ENCODE data around the gene COPG1.
"Not testable (repeated sequence)": the region's sequence is repeated elsewhere in the genome, so short reads cannot be mapped to it uniquely, and the experiment has no call there.

Gene COPG1, protein sequence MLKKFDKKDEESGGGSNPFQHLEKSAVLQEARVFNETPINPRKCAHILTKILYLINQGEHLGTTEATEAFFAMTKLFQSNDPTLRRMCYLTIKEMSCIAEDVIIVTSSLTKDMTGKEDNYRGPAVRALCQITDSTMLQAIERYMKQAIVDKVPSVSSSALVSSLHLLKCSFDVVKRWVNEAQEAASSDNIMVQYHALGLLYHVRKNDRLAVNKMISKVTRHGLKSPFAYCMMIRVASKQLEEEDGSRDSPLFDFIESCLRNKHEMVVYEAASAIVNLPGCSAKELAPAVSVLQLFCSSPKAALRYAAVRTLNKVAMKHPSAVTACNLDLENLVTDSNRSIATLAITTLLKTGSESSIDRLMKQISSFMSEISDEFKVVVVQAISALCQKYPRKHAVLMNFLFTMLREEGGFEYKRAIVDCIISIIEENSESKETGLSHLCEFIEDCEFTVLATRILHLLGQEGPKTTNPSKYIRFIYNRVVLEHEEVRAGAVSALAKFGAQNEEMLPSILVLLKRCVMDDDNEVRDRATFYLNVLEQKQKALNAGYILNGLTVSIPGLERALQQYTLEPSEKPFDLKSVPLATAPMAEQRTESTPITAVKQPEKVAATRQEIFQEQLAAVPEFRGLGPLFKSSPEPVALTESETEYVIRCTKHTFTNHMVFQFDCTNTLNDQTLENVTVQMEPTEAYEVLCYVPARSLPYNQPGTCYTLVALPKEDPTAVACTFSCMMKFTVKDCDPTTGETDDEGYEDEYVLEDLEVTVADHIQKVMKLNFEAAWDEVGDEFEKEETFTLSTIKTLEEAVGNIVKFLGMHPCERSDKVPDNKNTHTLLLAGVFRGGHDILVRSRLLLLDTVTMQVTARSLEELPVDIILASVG

DNA sequence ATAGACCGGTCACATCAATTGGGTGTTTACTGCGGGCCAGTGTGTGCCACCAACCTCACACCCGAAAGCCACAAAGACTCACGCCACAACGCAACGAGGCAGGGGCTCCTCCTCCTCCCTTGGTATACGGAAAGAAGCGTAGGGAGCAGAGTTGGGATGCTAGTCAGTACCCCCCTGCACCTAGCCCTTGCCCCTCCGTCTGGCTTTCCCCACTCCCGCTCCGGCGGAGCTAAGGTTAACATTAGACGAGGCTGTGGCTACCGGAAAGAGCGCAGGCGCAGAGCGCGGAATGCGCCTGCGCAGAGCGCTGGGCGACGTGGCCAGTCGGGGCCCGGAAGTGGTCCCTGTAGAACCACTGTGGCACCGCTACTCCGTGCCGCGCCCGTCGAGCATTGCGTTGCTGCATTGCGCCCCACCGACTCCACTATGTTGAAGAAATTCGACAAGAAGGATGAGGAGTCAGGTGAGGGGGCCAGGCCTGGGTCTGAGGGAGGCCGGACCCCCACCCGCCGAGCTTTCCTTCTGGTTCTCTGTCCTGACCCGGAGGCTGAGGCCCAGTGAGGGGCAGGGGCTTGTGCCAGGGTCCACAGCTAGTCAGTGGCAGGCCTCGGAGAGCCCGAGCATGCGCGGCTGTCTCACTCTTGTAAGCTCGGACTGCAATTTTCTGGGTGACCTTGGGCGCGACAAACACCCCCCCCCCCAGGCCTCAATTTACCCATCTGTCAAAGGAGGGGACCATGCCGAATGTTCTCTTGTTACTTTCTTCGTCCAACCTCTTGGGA lies at the start of gene COPG1:
Gene COPG1, plus strand, starts transcription at position 323 of the 782 bp plus-strand sequence. Its CDS starts 104 bp downstream, at position 427.
- no peak for FAIRE-seq

DNA sequence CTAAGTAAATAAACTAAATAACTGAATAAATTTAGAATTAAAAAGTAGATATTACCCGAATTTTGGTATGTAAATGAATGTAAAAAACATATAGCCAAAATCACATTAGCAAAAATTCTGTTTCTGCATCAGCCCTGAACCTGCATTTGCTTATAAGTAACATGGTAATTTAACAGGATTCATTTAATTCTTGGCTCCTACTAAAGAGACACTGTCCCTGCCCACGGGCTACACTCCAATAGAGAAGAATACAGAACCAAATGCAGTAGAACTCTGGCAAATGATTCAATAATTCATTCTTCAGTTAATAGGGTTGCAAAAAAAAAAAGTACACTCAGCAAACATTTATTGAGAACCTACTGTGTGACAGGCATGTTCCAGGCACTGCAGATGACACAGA lies 44.9 kb upstream of the COPG1 start:
- FAIRE-seq, result no peak

DNA sequence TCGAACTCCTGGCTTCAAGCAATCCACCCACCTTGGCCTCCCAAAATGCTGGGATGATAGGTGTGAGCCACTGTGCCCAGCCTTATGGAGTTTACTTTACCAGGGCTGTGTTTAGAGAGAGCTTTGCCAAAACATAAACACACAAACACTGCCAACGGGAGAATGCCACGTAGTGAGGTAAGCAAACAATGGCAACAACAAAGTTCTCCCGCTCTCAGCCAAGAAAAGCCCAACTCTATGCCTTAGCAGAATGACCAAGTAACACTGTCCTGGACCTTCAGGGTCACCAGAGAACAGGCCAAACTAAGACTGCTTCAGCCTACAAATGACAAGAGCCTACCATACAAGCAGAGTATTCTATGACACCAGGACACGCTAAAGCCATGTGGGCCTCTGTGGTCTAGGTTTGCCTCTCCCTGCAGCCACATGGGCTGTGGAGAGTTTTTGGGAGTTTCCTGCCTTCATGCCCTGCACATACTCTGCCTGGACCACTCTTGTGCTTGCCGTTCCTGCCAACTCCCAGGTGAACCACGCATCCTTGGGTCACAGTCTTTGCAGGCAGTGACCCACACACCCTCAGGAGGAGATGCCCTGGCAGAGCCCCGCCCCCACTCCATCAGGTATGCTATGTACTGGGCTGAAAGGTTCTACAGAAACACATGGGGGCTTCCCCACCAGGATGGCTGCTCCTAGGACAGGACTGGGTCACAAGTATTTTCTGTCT lies 44.1 kb upstream of the COPG1 start:
- FAIRE-seq, result no peak

DNA sequence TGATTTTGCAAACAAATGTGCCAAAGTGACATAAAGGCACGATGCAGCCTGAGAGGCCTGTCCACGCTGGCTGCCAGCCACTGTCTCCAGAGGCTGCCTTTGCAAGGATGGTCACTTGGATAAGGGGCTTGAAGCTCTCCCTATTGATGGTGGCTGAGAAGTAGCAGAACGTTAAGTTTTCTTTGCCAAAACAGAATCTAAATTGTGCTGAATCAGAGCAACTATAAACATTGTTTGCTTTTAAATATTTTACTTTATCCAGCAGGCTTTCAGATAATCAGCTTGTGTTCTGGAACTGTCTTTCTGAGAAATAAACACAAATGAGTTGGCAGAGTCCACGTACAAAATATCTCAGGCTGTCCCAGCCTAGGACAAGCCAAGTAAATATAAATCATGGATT lies 41.9 kb upstream of the COPG1 start:
- FAIRE-seq, result no peak

DNA sequence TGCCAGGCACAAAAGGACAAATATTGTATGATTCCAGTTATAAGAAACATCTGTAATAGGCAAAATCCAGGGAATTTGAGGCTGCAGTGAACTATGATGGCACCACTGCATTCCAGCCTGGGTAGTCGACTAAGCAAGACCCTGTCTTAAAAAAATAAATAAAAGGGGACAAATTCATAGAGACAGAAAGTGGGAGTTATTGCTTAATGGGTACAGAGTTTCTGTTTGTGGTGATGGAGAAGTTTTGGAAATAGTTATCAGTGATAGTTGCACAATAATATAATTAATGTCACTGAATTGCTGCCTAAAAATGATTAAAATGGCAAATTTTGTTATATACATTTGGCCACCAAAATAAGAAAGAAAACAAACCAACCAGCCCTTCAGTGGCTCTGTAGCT lies 38.1 kb upstream of the COPG1 start:
- no peak for FAIRE-seq

DNA sequence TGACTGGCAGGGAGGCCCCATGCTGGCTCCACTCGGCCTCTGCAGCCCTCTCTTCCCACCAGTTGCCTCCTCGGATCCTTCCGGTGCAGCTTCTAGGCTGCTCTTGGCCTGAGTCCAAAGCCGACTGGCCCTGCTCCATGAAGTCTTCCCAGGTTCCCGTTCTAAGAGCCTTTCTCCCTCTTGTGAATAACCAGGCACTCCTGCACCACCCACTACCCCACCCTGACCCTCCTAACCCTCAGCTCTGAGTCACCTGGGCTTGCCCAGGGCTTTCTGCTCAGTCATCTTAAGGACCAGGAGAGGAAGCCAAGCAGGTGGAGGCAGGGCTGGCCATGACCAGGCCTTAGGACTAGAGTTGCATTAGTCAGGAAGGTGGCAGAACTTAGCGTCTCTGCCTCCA lies 37.6 kb upstream of the COPG1 start:
- no peak for FAIRE-seq

DNA sequence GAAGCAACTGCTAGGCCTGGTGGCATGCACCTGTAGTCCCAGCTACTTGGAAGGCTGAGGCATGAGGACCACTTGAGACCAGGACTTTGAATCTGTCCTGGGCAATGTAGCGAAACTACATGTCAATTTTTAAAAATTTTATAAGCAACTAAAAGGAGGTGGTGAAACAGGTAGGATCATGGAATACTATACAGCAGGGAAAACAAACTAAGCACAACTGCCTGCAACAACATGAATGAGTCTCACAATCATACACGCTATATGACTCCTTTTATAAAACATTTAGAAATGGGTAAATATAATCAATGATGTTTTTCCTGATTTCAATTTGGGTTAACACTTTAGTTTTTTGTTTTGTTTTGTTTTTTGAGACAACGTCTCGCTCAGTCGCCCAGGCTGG lies 36.2 kb upstream of the COPG1 start:
- no peak for FAIRE-seq

DNA sequence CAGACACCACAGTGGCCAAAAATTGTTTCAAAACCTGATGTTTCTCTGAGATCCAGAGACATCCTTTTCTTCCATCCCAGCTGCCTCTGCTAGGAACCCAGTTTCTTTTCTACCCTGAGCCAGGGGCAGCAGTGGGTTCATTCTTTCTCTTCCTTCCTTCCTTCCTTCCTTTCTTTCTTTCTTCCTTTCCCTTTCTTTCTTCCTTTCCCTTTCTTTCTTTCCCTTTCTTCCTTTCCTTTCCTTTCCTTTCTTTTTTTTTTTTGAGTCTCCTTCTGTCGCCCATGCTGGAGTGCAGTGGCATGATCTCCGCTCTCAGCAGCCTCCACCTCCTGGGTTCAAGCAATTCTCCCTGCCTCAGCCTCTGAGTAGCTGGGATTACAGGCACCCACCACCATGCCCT lies 30.7 kb upstream of the COPG1 start:
- no peak for FAIRE-seq

DNA sequence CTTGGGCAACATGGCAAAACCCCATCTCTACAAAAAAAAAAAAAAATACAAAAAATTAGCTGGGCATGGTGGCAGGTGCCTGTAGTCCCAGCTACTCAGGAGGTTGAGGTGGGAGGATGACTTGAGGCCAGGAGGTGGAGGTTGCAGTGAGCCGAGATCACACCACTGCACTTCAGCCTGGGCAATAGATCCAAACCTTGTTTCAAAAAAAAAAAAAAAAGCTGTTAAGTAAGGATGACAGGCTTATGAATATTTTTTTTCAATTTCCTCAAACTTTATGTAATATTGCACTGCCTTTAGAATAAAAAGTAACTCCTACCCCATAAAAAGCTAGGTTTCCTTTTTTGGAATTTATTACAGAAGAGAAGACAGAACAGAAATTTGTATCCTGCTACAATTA lies 25.0 kb upstream of the COPG1 start:
- not testable (repeated sequence) for FAIRE-seq

DNA sequence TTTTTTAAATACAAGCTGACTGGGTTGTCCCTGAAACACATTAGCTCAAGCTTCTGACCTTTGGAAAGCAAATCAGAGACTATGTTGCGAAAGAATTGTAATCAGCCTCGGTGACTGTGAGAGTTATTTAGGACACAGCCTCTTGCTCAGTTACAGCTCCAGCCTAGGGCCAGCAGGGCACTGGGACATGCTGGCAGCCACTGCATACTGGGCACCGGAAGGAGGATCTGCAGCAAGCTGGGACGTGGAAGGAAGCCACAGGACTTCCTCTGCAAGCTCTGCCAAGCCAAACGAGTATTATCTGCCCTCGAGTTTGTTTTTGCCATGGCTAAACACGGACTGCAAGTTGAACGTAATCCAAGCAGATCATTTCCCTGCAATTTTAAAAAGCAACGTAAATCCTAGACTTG lies 24.4 kb upstream of the COPG1 start:
- FAIRE-seq, result no peak

DNA sequence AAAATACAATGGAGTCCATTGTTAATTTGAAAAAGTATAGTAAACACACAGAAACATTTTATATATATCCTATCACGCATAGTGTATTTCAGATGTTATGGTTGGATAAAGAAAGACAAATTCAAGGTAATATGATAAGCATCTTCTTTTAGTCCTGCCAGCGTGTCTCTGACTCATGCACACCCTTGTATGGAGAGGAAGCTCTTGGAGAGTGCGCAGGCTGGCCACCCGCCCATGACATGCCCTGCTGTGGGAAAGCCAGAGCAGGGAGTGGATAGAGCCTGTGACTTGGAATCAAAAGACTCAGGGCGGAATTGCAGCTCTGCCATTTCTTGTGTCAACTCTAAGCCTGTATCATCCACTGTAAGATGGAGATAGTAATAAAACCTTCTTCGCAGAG lies 23.0 kb upstream of the COPG1 start:
- no peak for FAIRE-seq

DNA sequence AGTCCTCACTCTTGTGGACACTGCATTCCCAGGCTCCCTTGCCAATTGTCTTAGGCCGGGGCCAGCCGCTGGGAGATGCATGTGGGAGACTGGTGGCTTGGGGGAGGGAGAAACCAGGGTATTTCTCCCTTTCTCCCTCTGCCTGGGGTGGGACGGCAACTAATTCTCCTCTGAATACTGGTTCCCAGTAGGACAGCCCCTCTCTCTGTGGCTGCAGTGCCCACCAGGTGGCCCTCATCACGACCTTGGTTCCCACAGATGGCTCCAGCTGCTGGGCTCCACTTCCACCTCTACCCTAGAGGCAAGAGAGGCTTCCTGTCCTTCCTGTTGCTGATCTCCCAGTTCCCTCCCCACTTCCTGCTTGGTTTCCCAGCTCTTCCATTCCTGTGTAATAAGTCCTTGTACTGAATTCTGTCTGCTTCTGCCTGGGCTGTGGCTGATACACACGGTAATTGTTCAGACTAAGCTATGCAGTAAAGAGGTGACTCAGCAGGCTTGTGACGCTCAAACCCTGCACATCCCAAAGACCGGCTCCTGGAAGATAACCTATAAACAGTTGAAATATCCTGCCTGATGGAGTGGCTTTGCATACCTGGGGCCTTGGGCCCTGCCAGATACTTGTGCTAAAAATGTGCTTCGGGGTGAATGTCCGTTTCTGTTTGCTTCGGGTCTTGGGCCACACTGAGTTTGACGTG lies 20.4 kb upstream of the COPG1 start:
- no peak for FAIRE-seq

DNA sequence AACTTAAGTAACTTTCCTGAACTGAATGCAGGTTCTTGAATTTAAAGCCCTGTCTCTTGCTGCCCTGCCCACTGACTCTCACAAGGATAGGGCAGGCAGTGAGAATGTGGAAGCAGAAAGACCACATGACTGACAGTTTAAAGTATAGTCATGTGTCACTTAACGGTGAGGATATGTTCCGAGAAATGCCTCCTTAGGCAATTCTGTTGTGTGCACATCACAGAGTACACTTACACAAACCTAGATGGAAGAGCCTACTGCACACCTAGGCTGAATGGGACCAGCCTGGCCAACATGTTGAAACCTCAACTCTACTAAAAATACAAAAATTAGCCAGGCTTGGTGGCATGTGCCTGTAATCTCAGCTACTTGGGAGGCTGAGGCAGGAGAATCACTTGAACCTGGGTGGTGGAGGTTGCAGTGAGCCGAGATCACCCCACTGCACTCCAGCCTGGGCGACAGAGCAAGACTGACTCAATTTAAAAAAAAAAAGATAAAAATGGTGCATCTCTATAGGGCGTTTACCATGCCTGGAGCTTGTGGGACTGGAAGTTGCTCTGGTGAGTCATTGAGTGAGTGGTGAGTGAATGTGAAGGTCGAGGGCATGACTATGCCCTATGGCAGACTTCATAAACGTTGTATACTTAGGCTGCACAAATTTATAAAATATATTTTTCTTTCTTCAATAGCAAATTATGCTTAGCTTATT lies 18.9 kb upstream of the COPG1 start:
- FAIRE-seq, result no peak

DNA sequence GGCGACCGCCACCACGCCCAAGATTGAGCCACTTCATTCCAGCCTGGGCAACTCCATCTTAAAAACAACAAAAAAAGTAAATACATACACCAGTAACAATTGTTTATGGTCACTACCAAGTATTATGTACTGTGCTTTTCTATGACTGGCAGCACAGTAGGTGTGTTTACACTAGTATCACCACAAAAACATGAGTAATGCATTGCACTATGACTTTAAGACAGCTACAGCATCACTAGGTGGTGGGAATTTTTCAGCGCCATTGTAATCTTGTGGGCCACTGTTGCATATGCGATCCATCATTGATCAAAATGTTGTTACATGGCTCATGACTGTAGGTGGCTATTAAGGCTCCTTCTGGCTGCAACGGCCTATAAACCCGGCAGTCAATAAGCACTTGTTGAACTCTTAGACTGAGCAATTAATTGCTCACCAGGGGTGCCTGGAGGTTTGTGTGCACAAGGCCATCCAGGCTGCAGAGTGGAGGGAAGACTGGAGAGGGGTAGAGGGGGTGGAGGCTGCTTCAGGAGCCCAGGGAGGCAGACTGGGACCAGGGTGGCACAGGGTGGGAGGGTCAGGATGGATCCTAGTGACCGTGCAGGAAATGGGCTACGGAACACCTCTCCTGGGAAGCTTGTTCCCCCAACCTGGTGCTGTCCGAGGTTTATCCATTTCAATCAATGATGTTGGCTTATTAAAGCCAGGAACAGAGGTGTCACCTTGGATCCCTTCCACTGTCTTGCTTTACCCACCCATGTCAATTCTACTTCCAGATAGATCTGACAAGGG lies 17.9 kb upstream of the COPG1 start:
- no peak for FAIRE-seq

DNA sequence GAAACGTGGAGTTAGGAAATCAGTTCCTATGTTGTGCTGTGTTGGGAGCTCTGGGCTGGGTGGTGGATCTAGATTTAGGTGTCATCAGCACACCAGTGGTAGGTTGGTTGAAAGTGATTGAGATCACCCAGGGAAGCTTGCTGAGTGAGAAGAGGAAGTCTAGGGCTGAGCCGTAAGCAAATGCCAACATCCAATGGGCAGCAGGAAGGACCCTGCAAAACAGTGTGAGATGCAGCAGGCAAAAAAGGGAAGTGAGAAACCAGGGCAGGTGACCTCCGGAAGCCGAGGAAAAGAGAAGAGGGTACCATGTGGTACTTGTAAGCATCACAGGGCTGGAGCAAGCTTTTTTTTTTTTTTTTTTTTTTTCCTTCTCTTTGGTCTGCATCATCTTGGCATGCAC lies 15.9 kb upstream of the COPG1 start:
- FAIRE-seq, result no peak

DNA sequence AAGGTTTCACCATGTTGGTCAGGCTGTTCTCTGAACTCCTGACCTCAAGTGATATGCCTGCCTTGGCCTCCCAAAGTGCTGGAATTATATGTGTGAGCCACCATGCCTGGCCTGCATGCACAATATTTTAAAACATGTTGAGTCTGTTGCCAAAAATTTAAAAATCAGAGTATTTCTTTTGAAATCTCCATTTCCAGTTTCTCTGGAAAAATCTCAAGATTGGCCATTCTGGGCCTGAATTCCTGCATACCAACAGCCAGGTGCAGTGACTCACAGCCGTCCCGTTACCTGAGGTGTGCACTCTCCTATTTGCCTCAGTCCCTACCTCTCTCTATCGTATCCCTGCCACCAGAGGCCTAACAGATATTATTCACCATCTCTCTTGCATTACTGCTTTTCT lies 15.0 kb upstream of the COPG1 start:
- FAIRE-seq, result no peak

DNA sequence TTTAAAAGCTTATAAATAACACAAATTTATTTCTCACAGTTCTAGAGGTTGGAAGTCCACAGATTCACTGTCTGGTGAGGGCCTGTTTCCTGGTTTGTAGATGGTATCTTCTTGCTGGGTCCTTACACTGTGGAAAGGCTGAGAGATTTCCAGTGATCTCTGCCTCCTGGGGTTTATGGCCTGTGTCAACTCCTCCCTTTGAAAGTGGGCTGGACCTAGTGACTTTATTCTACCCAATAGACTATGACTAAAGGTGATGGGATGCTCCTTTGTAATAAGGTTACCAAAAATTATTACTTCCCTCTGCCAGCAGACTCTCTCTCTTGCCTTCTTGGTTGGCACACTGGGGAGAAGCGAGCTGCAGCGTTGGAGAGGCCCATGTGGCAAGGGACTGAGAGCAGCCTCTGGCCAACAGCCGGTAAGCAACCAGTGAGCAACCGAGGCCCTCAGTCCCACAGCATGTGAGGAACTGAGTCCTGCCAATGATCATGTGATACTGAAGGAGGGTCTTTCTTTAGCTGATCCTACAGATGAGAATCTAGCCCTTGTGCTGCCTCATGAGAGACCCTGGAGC lies 14.0 kb upstream of the COPG1 start:
- no peak for FAIRE-seq

DNA sequence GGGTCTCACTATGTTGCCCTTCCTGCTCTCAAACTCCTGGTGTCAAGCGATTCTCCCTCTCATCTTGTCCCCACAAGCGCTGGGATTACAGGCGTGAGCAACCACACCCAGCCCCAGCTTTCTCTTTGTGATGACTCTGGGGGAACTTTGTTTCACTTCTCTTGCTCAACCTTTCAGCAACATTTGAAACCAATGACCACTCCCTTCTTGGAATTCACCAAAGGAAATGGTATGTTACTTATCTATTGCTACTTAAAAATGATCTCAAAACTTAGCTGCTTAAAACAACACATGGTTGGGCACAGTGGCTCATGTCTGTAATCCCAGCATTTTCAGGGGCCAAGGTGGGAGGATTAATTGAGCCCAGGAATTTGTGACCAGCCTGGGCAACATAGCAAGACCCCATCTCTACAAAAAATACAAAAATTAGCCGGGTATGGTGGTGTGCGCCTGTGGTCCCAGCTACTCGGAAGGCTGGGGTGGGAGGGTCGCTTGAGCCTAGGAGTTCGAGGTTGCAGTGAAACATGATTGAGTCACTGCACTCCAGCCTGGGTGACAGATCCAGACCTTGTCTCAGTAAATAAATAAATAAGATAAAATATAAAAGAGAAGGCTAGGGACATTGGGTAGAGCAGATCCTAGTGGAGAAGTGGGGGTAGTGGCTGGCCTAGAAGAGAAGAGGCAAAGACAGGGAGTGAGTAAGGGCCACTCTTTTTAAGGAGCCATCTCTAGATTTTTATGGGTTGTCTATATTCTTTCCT lies 10.3 kb upstream of the COPG1 start:
- FAIRE-seq, result no peak

DNA sequence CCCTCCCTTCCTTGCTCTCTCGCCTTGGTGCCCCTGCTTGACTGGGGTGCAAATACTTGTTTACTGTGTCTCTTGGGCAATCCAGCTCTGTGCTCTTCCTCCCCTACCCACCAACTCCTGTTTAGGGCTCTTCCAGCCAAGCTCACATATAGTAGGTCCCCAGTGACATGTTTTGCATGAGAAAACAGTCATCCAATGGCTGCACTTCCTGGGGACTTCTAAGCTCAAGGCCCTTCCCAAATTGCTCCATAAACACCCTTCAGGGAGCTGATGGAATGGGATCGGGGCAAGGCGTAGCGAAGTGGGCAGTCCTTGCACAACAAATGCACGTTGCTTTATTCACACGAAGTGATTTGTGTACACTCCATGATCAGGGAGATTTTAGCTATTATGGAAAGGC lies 9.4 kb upstream of the COPG1 start:
- FAIRE-seq, result no peak
